CD4-positive, alpha-beta T cell treated with Interleukin-1 beta for 1 hour (primary cell): Measurements from ENCODE around the gene ZC3H18.
A peak's percentile ranks its signal among the peaks of the same experiment; 100 is the strongest.

Experiments
- DNase-seq, 2 donors: peaks; one replicate each; pipeline ENCODE4 v3.0.0-alpha.2; 2020 to 2022

The ZC3H18 gene

DNA sequence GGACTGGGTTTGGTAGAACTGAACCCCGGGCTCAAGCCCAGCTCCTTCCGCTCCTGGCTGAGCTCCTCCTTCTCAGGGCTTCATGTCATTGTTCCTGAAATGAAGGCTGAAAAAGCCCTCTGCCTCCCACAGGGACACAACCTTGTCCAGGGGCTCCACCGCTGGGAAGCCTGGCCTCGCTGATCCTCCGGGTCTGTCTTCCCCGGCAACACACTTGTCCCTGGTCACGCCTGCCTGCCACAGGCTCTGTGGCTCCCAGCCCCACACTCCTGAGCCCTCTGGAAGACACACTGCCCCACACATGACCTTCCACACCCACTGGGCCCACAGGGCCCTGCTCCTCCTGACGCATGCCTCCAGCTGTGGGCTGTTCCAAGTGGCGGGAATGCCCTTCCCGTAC is 18.0 kb upstream of the ZC3H18 start:
- DNase-seq = no peak

DNA sequence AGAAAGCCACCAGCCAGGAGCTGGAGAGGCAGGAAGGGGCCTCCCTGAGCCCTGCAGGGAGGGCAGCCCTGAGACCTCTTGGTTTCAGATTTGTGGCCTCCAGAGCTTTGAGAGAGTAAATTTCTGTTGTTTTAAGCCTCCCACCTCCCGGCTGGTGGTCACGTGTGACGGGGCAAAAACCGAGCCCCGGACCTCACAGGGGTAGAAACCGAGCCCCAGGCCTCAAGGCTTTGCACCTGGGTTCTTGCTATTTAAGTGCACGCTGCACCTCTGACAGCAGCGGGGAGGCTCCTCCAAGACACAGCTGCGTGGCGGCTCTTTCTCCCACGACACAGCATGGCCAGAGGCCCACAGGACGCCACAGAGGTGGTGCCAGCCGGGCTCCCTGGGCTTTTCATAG is 17.4 kb upstream of the ZC3H18 start:
- DNase-seq = no peak

DNA sequence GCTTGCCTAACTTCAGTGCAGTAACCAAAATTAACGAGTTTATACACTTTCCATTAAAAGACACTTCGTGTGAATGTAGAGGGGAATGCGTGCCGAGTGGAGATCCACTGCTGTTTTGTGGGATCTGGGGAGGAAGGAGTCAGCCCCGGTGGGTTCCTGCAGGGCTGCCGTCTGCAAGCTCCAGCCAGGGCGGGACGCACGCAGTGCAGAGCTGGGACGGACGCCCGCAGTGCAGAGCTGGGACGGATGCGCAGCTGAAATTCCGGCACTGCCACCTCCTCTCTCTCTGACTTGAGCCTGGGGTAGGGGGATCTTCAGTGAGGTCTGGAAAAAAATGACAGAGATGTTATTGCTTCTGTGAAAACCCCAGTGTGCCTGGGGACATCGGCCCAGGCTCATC is 16.5 kb upstream of the ZC3H18 start:
- no peak for DNase-seq

DNA sequence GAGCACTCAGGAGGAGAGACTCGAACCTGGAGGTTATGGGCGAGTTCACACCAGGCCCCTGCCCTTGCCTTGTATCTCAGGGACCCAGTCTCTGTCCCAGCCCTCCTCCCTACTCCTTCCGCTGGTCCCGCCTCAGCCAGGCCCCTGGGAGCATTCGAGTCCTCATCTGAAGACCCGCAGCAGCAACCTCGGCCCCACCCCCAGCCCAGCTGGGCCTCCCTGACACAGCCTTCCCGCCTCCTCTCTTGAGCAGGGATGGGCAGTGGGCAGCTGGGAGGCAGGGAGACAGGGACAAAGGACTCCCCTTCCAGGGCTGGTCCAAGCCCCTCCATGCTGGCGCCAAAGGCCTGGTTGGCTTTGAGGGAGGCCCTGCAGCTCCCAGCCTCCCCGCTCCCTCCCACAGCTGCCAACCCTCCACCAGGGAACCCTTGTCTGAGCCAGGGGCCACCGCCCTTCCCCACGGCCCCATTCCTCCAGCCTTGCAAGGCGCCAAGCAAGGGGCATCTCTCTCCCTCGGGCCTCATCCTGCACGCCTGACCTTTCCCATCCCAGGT is 15.4 kb upstream of the ZC3H18 start:
- no peak for DNase-seq

DNA sequence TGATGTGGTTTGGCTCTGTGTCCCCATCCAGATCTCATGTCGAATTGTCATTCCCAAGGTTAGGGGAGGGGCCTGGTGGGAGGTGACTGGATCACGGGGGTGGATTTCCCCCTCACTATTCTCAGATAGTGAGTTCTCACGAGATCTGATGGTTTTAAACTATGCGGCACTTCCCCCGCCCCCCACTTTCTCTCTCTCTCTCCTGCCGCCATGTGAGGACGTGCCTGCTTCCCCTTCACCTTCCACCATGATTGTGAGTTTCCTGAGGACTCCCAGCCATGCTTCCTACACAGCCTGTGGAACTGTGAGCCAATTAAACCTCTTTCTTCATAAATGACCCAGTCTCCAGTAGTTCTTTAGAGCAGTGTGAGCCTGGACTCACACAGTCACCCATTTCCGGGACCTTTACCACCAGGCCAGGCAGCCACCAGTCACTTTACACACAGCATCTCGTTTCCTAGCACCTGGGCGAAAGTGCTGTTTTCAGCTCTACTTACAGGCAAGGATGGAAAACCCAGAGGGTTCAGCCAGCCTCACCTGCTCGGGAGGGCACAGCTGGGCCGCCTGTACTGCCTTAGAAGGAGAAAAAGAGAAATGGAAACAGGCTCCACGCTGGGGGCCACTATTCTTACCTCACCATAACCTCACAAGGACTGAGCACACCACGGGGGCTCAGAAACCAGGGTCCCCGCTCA is 13.8 kb upstream of the ZC3H18 start:
- DNase-seq = no peak

DNA sequence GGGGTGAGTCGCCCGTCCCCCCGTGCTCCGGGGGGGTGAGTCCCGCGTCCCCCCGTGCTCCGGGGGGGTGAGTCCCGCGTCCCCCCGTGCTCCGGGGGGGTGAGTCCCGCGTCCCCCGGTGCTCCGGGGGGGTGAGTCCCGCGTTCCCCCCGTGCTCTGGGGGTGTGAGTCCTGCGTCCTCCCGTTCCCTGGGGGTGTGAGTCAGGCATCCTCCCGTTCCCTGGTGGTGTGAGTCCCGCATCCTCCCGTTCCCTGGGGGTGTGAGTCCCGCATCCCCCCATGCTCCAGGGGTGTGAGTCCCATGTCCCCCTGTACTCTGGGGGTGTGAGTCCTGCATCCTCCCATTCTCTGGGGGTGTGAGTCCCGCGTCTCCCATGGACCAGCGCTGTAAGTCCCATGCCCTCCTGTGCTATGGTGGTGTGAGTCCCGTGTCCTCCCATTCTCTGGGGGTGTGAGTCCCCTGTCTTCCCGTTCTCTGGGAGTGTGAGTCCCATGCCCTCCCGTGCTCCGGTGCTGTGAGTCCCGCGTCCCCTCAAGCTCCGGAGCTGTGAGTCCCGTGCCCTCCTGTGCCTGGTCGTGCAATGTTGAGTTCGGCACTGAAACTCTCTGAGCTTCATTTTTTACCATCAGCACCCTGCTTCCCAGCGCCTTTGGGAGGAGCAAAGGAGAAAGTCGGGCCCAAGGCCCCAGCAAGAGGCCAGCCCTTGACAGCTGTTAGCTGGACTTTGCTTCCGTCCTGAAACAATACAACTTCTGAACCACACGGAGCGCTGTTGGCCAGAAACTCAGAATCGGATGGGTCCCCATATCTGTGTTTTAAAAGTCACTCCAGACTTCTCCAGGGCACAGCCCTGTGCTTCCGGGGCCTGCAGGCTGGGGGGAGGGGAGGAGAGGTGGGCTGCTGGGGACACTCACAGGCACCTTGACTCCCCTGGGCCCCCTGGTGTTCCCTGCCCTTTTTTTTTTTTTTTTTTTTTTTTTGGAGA is 11.5 kb upstream of the ZC3H18 start:
- peak in 1 of 2 donors; percentile 14 for DNase-seq

DNA sequence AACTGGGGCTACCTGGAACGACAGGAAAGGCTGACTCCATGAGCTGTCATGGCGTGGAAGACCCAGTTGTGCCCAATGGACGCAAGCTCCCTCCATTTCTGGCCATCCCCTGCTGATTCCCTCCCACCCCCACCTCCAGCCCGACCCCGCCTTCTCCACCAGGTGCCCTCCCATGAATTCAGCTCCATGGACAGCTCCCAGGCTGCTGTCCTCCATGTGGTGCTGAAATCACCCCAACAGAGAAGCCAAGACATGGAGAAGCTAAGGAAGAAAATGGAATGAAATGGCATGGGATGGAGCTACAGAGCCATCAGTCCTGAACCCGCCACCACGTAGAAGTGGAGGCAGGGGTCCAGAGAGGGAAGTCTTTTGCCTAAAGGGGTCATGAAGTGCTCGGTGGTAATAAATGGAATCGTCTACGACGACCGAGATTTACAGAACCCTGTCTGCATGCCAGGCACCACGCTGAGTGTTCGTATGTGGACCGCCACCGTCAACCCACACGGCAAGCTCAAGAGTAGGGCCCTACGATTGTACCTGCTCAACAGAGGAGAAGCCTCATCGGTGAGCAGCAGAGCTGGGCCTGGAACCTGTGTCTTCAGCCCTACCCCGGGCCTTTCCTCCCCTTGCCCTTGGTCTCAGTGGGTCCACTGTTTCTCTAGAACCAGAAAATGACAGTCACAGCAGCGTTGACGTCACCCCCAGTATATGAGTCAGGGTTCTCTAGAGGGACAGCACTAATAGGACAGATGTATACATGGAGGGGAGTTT is 9.3 kb upstream of the ZC3H18 start:
- DNase-seq = no peak

DNA sequence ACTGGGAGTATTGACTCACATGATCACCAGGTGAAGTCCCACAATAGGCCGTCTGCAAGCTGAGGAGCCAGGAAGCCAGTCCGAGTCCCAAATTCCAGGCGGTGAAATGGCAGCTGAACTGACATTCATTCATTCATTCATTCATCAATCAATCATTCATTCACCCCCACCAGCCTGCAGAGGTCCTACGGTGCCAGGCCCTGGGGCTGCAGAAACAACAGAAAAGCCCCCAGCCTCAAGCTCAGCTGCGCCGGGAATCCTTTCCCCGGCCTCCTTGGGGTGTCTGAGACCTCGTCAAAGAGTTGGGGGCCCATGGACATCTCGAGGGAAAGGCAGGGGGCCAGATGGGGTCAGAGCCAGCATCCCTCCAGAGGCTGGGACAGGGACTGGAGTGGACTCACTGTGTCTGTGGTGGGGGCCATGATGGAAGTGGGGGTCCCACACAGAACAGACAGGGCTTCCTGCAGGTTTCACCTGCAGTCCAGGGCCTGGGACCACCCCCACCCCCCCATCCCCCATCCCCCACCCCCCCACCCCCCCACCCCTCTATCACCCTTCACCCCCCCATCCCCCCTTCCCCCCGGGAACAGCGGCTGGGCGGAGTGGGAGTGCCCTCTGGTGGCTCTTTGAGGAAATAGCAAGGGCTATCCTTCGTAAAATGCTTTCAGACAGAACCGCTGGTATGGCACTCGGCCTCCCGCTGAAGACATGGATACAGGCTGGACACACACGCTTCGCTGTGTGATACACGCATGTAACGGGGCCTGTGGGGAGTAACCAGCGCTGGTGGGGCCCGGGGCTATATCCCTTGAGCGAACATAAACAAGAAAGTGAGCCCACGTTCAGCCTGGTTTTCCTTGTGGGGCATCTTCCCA is 8.5 kb upstream of the ZC3H18 start:
- DNase-seq = peak; percentile 54 to 63

DNA sequence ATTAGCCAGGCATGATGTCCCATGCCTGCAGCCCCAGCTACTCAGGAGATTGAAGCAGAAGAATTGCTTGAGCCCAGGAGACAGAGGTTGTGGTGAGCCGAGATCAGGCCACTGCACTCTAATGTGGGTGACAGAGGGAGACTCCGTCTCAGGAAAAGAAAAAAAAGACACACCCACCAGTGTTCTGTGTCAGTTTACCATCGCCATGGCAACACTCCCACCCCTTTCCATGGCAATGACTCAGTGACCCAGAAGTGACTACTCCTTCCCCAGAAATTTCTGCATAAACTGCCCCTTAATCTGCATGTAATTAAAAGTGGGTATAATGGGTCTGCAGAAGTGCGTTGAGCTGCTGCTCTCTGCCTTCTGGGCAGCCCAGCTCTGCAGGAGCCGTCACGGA is 4.0 kb upstream of the ZC3H18 start:
- no peak for DNase-seq

DNA sequence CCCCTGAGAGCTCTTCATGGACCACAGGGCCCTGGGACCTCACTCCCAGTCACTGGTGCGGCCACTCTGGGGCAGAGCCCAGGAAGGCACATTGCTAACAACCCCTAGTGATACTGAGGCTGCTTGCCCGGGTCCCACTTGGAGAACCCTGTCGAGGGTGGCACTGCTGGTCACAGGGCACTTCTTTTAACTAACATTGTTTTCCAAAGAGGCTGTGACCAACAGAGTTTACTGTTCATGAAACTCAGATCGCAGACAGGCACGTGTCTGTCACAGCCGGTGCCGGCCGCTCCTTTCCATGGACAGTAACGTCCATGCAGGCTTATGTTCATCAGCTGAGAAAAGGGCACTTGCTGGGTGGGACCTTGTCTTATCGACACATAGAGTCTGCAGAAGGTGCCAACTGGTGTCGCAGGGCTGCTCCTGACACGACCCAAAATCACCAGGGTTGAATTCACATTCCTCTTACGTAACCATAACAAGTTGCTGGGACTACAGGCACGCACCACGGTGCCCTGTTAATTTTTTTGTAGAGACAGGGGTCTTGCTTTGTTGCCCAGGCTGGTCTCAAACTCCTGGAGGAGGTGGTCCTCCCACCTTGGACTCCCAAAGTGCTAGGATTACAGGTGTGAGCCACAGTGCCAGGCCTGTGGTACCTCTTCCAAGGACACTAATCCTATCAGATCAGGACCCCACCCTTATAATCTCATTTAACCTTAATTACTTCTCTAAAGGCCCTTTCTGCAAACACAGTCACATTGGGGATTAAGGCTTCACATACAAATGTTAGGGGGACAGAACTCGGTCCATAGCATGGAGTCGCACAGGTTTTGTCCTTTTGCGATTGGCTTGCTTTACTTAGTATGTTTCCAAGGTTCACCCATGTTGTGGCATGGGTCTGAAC is 1.2 kb upstream of the ZC3H18 start:
- DNase-seq = no peak

DNA sequence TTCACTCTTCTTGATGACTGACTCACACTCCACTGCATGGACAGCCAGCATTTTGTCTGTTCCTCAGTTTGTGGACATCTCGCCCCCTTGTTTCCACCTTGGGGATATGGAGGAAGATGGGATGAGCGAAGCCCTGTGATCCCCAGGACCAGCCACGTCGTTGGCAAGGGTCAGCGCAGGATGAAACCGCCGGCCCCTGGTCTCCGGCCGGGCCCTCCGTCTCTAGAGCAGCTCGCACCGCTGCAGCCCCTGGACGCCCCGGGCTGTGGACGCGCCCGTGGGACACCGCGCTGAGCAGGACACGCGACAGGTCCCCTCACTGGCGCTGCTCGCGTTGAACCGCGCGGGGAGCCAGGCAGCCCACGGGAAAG is 604 bp upstream of the ZC3H18 start:
- DNase-seq = no peak

DNA sequence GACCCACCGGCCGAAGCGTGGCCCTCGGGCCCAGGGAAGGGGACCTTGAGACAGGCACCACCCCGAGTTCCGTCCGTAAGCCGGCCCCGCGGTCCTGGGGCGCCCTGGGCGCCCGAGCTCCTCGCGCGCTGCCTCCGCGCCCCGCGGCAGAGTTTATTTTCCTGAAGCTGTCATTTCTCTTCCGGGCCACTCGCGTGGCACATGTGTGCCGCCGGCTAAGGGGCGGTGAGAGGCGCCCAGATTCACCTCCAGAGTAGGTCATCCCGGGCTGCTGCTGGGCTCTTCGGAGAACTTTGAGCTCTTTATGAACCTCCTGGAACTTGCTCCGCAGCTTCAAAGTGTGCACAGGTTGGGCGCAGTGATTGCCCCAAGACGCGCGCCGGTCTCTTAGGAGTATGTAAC is 489 bp downstream of the ZC3H18 start:
- peak; percentile 12 to 49 for DNase-seq

DNA sequence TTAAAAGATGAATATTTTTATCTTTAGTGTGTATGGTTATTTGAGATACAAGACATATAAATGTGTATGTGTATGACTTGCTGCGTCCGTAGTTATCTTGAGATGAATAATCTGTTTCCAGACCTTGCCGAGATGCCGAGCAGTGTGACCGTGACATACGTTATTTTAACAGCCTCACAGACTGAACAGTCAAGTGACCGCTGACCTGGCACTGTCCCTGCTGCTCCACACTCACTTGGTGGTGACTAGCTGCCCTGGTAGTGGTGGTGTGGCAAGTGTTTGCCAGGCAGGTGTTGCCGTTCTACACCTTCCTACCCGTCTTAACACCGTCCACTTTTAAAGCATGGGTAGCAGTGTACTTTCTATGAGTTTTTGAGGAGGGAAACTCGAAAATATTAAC is 5.0 kb downstream of the ZC3H18 start:
- no peak for DNase-seq

DNA sequence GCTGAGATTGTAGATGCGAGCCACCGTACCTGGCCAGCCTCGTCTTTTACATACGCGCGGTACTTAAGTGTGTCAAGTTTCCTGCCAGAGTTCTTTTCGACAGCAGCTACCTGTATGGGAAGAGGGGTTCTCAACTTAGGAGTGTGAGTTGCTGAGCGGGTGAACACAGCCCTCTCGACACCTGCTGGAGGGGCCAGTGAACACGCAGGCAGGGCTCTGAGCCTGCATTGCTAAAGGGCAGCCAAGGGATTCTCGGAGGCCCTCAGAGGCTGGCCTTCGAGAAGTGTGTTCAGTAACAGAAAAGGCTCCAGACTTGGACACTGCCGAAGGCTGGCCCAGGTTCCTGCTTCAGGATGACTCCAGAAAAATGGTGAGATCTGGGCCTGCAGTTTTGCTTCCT is 6.1 kb downstream of the ZC3H18 start:
- DNase-seq = no peak

DNA sequence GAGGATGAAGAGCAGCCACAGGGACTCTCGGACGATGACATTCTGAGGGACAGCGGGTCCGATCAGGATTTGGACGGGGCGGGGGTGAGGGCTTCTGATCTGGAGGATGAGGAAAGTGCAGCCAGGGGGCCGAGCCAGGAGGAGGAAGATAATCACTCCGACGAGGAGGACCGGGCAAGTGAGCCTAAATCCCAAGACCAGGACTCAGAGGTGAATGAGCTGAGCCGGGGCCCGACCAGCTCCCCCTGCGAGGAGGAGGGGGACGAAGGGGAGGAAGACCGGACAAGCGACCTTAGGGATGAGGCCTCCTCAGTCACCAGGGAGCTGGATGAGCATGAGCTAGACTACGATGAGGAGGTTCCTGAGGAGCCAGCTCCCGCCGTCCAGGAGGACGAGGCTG is 7.0 kb downstream of the ZC3H18 start:
- DNase-seq = no peak

DNA sequence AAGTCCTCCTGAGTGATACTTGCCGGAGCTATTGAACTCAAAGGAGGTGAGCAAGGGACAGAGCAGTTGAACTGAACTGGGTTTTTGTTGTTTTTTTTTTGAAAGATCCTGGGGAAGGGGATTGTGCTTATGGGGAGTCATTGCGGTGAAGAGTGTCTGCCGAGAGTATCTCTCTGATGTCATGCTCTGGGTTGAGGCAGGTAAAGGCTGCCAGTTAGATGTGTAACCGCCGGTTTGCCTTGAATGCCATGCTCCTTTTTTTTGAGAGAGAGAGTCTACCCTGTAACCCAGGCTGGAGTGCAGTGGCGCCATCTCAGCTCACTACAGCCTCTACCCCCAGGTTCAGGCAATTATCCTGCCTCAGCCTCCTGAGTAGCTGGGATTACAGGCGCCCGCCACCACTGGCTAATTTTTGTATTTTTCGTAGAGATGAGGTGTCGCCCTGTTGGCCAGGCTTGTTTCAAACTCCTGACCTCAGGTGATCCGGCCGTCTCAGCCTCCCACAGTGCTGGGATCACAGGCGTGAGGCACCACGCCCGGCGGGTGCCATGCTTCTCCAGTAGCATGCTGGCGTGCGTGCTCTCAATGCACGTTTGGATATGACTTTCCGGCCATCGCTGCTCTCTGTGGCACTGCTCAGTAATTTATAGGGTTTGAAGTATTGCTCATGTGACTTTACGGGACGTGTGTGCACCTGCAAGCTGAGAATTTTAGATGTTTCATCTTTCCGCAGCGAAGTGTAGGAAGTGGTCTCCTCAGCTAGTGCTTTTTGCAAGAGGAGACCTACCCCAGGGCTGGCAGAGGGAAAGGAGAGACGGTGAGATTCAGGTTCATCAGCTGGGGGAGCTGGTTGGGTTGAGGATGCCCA is 8.5 kb downstream of the ZC3H18 start:
- no peak for DNase-seq

DNA sequence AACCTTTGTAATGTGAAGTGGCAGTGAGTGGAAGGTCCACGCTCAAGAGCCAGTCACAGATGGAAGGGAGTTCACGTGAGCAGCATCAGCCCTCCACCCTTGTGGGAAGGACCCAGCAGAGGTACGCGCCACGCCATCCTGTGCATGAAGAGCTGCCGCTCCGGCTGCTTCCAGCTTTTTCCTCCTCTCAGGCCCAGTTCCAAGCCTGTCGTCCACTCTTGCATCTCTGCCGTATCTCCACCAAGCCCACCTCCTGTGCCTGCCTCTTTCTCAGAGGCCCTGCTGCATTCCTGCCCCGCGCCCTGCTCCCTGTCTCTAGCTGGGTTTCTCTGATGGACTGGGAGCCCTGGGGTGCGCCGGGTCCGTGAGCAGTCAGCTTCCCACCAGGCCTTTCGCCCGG is 10.2 kb downstream of the ZC3H18 start:
- DNase-seq = no peak

DNA sequence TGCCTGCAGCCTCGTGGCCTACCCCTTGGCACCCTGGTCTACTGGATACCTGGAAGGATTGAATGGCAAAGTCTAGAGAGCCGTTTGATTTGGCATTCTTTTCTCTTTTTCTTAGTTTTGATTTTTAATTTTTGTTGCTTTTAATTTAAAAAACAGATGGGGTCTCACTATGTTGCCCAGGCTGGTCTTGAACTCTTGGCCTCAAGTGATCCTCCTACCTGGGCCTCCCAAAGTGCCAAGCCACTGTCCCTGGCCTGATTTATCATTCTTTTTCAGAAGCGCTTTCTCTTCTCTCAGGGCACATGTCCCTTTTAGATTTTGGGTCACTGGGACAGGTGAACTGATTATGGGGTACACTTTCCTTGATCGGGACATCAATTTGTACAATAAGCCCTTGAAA is 10.8 kb downstream of the ZC3H18 start:
- DNase-seq = no peak

DNA sequence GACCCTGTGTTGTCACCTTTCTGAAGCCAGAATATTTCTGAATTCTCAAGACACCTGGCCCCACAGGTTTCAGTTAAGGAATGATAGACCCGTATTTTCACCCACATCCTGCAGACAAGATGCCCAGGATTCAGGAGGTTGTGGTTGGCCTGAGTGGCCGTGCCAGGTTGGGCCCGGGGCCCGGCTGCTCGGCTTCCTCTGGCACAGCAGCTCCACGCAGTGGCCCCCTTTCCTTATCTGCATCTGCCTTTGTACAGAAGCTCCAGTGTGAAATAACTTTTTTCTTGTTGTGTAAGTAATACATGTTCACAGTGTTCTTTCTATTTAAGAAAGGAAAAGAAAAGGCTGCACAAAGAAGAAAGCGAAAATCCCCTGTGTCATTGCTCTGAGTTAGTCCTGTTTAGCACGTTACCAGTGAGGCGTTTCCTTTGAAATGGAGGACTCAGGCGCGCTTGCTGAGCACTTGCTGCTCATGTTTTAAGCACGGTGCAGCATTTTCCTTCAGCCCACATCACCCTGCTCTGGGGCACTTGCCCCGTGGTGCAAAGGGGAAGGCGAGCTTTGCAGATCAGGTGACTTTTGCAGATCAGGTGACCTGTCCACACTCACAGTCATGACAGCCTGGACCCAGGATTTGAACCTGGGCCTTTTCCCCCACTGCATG is 12.8 kb downstream of the ZC3H18 start:
- DNase-seq = no peak

DNA sequence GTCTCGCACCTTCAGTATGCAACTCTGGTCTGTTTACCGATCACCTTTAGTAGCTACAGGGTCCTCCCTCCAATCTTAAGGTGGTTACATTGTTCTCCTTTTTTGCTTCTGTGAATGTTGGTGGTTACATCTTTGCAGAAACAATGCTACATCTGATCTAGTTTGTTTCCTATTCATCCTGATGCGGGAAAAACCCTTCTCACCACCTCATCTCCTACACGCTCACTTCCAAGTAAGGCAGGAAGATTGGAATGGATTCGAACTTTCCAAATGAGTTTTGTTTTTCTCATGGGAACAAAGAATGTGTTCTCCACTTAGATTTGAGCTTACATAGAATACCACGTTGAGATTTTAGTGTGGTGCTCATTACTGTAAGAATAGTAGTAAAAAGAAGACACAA is 14.5 kb downstream of the ZC3H18 start:
- no peak for DNase-seq
